HEK293 (cell line): ENCODE results near the gene PPP2R5E.

Experiments used
- CTCF ChIP-seq: fragments of 450-650 bp; formaldehyde crosslinking; IDR thresholded peaks from 2 replicates; pipeline ENCODE4 v1.5.1; 2016; ENCODE audit warnings: missing biosample characterization, missing genetic modification characterization
- PRDM4 ChIP-seq: fragments of 450-650 bp; formaldehyde crosslinking; IDR thresholded peaks from 2 replicates; pipeline ENCODE4 v1.5.1; 2017; ENCODE audit warnings: missing biosample characterization, missing genetic modification characterization
- REST ChIP-seq: fragments of 450-650 bp; formaldehyde crosslinking; IDR thresholded peaks from 2 replicates; pipeline ENCODE4 v1.5.1; 2016; ENCODE audit warnings: missing biosample characterization, missing genetic modification characterization
- SP2 ChIP-seq: fragments of 450-650 bp; formaldehyde crosslinking; IDR thresholded peaks from 2 replicates; pipeline ENCODE4 v1.5.1; 2016; ENCODE audit warnings: missing biosample characterization, missing genetic modification characterization
- ZBTB26 ChIP-seq: fragments of 450-650 bp; formaldehyde crosslinking; optimal IDR thresholded peaks from 2 replicates; pipeline ENCODE3; 2016; ENCODE audit warnings: missing biosample characterization, mild to moderate bottlenecking, missing genetic modification characterization
- ZNF121 ChIP-seq: fragments of 450-650 bp; formaldehyde crosslinking; IDR thresholded peaks from 2 replicates; pipeline ENCODE4 v1.5.1; 2016; ENCODE audit warnings: missing biosample characterization, missing genetic modification characterization
- ZNF133 ChIP-seq: fragments of 450-650 bp; formaldehyde crosslinking; IDR thresholded peaks from 2 replicates; pipeline ENCODE4 v1.5.1; 2016; ENCODE audit warnings: missing biosample characterization, missing genetic modification characterization
- ZNF292 ChIP-seq: fragments of 450-650 bp; formaldehyde crosslinking; IDR thresholded peaks from 2 replicates; pipeline ENCODE4 v1.5.1; 2016; ENCODE audit warnings: low read depth, missing biosample characterization, missing genetic modification characterization, borderline replicate concordance
- ZNF521 ChIP-seq: fragments of 450-650 bp; formaldehyde crosslinking; IDR thresholded peaks from 2 replicates; pipeline ENCODE4 v1.5.1; 2017; ENCODE audit warnings: missing biosample characterization, mild to moderate bottlenecking, missing genetic modification characterization
- ZNF561 ChIP-seq: fragments of 450-650 bp; IDR thresholded peaks from 2 replicates; pipeline ENCODE4 v1.5.1; 2018; ENCODE audit warnings: missing biosample characterization, missing genetic modification characterization, borderline replicate concordance
- ZNF580 ChIP-seq: fragments of 450-650 bp; formaldehyde crosslinking; IDR thresholded peaks from 2 replicates; pipeline ENCODE4 v1.5.1; 2016; ENCODE audit warnings: missing biosample characterization, missing genetic modification characterization
- ZNF664 ChIP-seq: fragments of 450-650 bp; formaldehyde crosslinking; IDR thresholded peaks from 2 replicates; pipeline ENCODE4 v1.5.1; 2016; ENCODE audit warnings: missing biosample characterization, missing genetic modification characterization
- ZNF777 ChIP-seq: fragments of 450-650 bp; formaldehyde crosslinking; IDR thresholded peaks from 2 replicates; pipeline ENCODE4 v1.5.1; 2017; ENCODE audit warnings: missing biosample characterization, missing genetic modification characterization, borderline replicate concordance

GRCh38 chr14:63512861-63513260 lies 30.3 kb downstream of the PPP2R5E start:
- TF ChIP-seq ZNF561 (tag by site-specific recombination) (no peak), ZNF121 (tag by site-specific recombination) (no peak), REST (no peak), CTCF (tag by site-specific recombination) (no peak), ZBTB26 (tag by site-specific recombination) (no peak), ZNF292 (tag by site-specific recombination) (no peak), ZNF580 (tag by site-specific recombination) (no peak), SP2 (no peak), ZNF777 (tag by site-specific recombination) (no peak), ZNF133 (no peak), PRDM4 (tag by site-specific recombination) (peak; percentile 67), ZNF664 (tag by site-specific recombination) (no peak), ZNF521 (tag by site-specific recombination) (no peak)
